ENCODE measurements around the gene NAPG. TPM values are rescaled to one million over a fixed set of nuclear protein-coding genes. Genes with fewer than 3 reads are reported as not detected.
"Not testable (repeated sequence)": the region's sequence is repeated elsewhere in the genome, so short reads cannot be mapped to it uniquely, and the experiment has no call there.

NAPG gene
- total RNA-seq, 4 donors from 2014 or later, result 13.8 to 29.6 (median 19.5) TPM

DNA sequence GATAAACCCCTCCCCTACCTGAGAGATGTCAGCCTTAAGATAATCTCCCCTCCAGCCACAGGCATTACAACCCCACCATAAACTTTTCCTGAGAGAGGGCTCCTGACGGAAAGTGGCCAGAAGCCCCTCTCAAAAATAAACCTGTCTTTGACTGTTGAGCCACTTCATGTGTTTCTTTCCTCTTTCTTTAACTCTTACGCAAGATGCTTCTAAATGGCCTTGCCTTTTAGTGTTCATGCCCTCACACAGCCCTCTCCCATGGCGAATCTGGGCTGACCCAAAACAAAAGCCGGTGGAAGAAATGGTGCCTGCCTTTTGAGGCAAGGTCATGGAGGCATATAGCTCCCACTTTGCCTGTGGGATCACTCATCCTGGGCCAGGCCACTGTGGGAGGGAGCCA, 54.4 kb downstream of the NAPG start:
- no peaks in the 10 kb centered on the region for H3K9me3 ChIP-seq
- no peak for TF ChIP-seq POLR2A (IDR thresholded peaks at IDR 0.05)
- TF ChIP-seq, protein P1, sequence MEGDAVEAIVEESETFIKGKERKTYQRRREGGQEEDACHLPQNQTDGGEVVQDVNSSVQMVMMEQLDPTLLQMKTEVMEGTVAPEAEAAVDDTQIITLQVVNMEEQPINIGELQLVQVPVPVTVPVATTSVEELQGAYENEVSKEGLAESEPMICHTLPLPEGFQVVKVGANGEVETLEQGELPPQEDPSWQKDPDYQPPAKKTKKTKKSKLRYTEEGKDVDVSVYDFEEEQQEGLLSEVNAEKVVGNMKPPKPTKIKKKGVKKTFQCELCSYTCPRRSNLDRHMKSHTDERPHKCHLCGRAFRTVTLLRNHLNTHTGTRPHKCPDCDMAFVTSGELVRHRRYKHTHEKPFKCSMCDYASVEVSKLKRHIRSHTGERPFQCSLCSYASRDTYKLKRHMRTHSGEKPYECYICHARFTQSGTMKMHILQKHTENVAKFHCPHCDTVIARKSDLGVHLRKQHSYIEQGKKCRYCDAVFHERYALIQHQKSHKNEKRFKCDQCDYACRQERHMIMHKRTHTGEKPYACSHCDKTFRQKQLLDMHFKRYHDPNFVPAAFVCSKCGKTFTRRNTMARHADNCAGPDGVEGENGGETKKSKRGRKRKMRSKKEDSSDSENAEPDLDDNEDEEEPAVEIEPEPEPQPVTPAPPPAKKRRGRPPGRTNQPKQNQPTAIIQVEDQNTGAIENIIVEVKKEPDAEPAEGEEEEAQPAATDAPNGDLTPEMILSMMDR (IDR thresholded peaks at IDR 0.05 in 4 of 5, conservative IDR thresholded peaks at IDR 0.05 in 1 of 5), result no peak
- ATAC-seq, result no peak
- H3K27me3 ChIP-seq, result no peaks in the 10 kb centered on the region
- intact Hi-C loops (cut with DNase I; ENCODE audit: low total_unique reads), result no loop called here
- H3K27ac ChIP-seq, result no peak overlapping the region
- H3K36me3 ChIP-seq, result no peaks in the 10 kb centered on the region
- in situ Hi-C loops (cut with MboI; ENCODE audit: low sequenced_read_pairs in 4 of 4), result no loop called here
- H3K4me3 ChIP-seq, result no peak overlapping the region
- H3K4me1 ChIP-seq, result no peaks in the 10 kb centered on the region
- DNase-seq, result no peak

DNA sequence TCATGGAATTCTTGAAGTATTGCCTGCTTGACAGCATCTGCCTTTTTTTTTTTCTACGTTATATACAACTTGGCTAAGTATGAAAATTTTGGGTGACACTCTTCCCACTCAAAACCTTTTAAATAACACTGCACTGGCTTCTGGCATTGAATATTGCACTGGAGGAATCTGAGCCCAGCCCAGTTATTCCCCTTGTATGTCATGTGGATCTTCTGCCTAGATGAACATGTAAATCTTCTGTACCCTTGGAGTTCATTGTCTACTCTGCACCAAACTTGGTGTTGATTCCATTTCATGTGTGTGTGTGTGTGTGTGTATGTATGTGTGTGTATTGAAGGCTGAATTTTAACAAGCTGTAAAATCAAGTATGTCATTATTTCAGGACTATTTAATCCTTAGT, 59.4 kb downstream of the NAPG start:
- H3K4me3 ChIP-seq, result no peak overlapping the region
- ATAC-seq (no peak), DNase-seq (no peak)
- no peaks in the 10 kb centered on the region for H3K36me3 ChIP-seq
- H3K9me3 ChIP-seq, result no peaks in the 10 kb centered on the region
- intact Hi-C loops (cut with DNase I; ENCODE audit: low total_unique reads) (no loop called here), in situ Hi-C loops (cut with MboI; ENCODE audit: low sequenced_read_pairs in 4 of 4) (no loop called here)
- no peak for TF ChIP-seq POLR2A (IDR thresholded peaks at IDR 0.05)
- no peaks in the 10 kb centered on the region for H3K4me1 ChIP-seq
- H3K27ac ChIP-seq, result no peak overlapping the region
- H3K27me3 ChIP-seq, result no peaks in the 10 kb centered on the region

DNA sequence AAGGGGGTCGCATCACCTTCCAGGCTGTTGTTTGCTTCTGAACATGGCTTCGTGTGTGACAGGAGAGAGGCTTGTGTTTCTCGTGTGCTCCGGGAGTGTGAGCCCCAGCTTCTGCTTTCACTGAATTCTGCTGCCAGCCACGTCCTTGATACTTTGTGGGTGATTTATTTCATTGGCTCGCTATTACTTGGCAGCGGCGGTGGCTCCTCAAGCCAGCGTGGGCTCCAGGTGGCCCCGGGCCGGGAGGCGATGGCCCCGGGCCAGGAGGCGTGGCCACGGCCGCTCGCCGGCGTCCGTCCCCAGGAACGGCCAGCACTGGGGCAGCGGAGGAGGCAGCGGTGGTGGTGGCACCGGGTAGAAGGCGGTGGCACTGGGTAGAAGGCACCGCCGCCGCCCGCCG, 63.1 kb downstream of the NAPG start:
- DNase-seq, result no peak
- in situ Hi-C loops (cut with MboI; ENCODE audit: low sequenced_read_pairs in 4 of 4), result no loop called here
- intact Hi-C loops (cut with DNase I; ENCODE audit: low total_unique reads), result no loop called here

DNA sequence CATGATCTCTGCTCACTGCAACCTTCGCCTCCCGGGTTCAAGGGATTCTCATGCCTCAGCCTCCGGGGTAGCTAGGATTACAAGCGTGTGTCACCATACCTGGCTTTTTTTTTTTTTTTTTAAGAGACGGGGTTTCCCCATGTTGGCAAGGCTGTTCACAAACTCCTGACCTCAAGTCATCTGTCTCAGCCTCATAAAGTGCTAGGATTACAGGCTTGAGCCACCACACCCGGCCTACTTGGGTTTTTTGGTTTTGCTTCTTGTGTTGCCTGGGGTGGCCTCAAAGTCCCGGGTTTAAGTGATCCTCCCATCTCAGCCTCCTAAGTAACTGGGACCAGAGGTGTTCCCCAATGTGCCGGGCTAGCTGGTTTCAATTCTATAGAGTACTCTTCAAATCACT, 64.6 kb downstream of the NAPG start:
- H3K4me3 ChIP-seq, result no peak overlapping the region
- no peak for DNase-seq
- intact Hi-C loops (cut with DNase I; ENCODE audit: low total_unique reads), result no loop called here
- H3K36me3 ChIP-seq, result no peaks in the 10 kb centered on the region
- no peaks in the 10 kb centered on the region for H3K4me1 ChIP-seq
- TF ChIP-seq, protein P1 (IDR thresholded peaks at IDR 0.05 in 4 of 5, conservative IDR thresholded peaks at IDR 0.05 in 1 of 5), result no peak
- H3K9me3 ChIP-seq, result no peaks in the 10 kb centered on the region
- in situ Hi-C loops (cut with MboI; ENCODE audit: low sequenced_read_pairs in 4 of 4), result no loop called here
- no peak overlapping the region for H3K27ac ChIP-seq
- peak in 1 of 2 donors; percentile 40 for ATAC-seq
- no peaks in the 10 kb centered on the region for H3K27me3 ChIP-seq

More for the DNA sequence above, 63.1 kb downstream of the NAPG start:
- Histone ChIP-seq H3K4me1 (no peaks in the 10 kb centered on the region), H3K9me3 (no peaks in the 10 kb centered on the region), H3K27me3 (no peaks in the 10 kb centered on the region), H3K4me3 (no peak overlapping the region), H3K36me3 (no peaks in the 10 kb centered on the region), H3K27ac (no peak overlapping the region)
- peak in 1 of 2 donors; percentile 26 for ATAC-seq
- no peak for TF ChIP-seq POLR2A (IDR thresholded peaks at IDR 0.05)
- TF ChIP-seq, protein P1 (IDR thresholded peaks at IDR 0.05 in 4 of 5, conservative IDR thresholded peaks at IDR 0.05 in 1 of 5), result no peak

DNA sequence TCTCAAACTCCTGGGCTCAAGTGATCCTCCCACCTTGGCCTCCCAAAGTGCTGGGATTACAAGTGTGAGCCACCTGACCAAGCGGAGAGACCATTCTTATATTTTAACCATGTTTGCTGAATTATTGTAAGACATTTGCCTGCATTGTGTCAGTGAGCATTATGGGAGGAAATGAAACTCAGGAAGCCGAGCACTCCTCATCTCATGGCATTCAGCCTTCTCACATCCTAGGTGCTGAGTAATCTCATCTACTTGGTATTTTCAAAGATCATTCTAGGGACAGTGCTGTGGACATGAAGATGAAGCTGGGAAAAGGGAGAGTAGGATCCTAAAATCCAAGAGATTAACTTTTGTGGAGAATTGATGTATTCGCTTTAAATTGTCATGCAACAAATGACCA, 66.1 kb downstream of the NAPG start:
- DNase-seq (no peak), ATAC-seq (no peak)
- no peak for TF ChIP-seq POLR2A (IDR thresholded peaks at IDR 0.05)
- TF ChIP-seq, protein P1 (IDR thresholded peaks at IDR 0.05 in 4 of 5, conservative IDR thresholded peaks at IDR 0.05 in 1 of 5), result no peak
- Histone ChIP-seq H3K4me3 (no peak overlapping the region), H3K27ac (no peak overlapping the region), H3K4me1 (no peaks in the 10 kb centered on the region), H3K36me3 (no peaks in the 10 kb centered on the region), H3K9me3 (no peaks in the 10 kb centered on the region), H3K27me3 (no peaks in the 10 kb centered on the region)
- intact Hi-C loops (cut with DNase I; ENCODE audit: low total_unique reads) (no loop called here), in situ Hi-C loops (cut with MboI; ENCODE audit: low sequenced_read_pairs in 4 of 4) (no loop called here)

DNA sequence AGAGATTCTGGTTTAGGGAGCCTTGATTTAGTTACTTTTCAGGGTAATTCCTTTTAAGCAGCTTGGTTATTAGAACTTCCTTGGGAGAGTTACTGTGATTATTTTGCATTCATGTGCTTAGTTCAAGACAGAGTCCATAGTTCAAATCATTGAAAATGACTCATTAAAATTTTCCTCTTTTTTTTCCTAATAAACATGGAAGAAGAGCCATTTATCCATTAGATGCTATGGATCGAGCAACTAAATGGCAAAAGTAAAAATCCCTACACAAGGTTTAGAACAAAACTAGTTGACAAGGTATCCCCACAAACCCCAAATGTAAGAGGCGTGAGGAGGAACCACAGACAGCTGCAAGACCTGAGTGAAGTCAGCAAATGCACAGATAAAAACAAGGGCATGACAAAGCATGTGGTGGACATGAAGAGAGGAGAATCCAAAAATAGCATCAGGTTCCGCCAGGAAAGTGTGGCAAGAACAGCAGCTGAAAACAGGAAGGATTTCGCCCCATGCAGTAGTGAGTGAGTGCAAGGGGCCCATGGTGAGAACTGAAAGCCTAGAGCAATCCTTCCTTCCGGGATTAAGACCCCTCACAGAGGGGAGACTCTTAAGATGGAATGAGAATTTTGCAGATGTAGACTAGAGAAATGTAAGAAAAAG, 67.7 kb downstream of the NAPG start:
- H3K27me3 ChIP-seq; H3K36me3 ChIP-seq; DNase-seq; H3K4me3 ChIP-seq; in situ Hi-C loops (cut with MboI; ENCODE audit: low sequenced_read_pairs in 4 of 4); intact Hi-C loops (cut with DNase I; ENCODE audit: low total_unique reads); H3K4me1 ChIP-seq; H3K27ac ChIP-seq; H3K9me3 ChIP-seq: not testable (repeated sequence)
- peak; percentile 78 to 79 for ATAC-seq

DNA sequence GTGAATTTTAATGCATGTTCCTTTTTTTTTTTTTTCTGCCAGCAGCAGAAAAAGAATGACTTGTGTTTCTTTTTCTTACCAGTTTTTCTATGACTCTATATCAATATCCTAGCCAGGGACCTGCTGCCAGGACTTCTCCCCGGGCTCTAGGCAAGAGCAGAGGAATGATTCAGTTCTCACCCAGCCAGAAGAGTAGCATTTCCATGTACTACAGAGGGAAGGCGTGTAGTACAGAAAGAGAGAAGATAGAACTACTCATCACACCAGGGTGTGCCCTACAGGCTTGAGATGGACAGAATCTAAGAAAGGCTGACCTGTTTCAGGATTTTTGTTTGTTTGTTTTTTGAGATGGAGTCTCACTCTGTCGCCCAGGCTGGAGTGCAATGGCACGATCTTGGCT, 70.1 kb downstream of the NAPG start:
- H3K27ac ChIP-seq; H3K36me3 ChIP-seq; ATAC-seq; DNase-seq; H3K4me3 ChIP-seq; in situ Hi-C loops (cut with MboI; ENCODE audit: low sequenced_read_pairs in 4 of 4); H3K9me3 ChIP-seq; intact Hi-C loops (cut with DNase I; ENCODE audit: low total_unique reads); H3K4me1 ChIP-seq; H3K27me3 ChIP-seq: not testable (repeated sequence)

DNA sequence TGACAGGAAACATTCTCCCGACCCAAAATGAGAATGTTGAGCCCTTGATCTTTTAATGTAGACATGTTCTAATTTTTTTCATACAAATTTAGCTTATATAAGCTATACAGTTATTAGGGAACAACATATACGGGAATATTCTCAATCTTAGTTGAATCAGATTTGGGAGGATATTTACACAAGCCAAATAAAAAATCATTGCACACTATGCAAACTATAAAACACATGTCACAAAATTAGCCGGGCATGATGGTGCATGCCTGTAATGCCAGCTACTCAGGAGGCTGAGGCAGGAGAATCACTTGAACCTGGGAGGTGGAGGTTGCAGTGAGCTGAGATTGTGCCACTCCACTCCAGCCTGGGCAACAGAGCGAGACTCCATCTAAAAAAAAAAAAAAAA, 71.9 kb downstream of the NAPG start:
- H3K9me3 ChIP-seq; H3K27me3 ChIP-seq; H3K36me3 ChIP-seq; intact Hi-C loops (cut with DNase I; ENCODE audit: low total_unique reads); in situ Hi-C loops (cut with MboI; ENCODE audit: low sequenced_read_pairs in 4 of 4); H3K27ac ChIP-seq; DNase-seq; H3K4me3 ChIP-seq; H3K4me1 ChIP-seq; ATAC-seq: not testable (repeated sequence)
